SK-N-SH treated with all-trans-retinoic acid at 6 μM for 48 hours (cell line): ENCODE measurements around the gene KRTDAP.

ENCODE experiments used
- ISL1 ChIP-seq: fragments of 250-450 bp; sonication (Bioruptor Pico); IDR thresholded peaks from 2 replicates; pipeline ENCODE4 v2.1.2; 2022; ENCODE audit warnings: mild to moderate bottlenecking, moderate library complexity
- TF ChIP-seq, protein P1 (sequence below): fragments of 250-450 bp; sonication (Bioruptor Pico); IDR thresholded peaks from 2 replicates; pipeline ENCODE4 v1.5.1; 2020; ENCODE audit warnings: low read depth, mild to moderate bottlenecking, moderate library complexity

DNA sequence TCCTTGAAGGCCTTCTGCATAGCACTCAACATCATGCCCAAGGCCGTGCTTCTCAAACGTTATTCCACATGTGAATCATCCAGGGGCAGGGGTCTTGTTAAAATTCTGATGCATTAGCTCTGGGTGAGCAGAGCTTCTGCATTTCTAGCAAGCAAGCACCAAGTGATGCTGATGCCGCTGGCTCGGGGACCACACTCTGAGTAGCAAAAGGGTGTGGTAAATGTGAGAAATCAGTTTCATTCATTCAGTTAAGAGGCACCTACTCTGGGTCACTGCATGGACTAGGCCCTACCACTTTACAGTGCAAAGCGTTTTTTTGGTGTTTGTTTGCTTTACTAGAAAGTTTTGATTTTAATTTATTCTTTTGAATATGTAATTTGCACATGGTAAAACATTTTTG lies 7.2 kb downstream of the KRTDAP start:
- no peak for TF ChIP-seq ISL1 (CRISPR knock-in tag)
- TF ChIP-seq, protein P1, sequence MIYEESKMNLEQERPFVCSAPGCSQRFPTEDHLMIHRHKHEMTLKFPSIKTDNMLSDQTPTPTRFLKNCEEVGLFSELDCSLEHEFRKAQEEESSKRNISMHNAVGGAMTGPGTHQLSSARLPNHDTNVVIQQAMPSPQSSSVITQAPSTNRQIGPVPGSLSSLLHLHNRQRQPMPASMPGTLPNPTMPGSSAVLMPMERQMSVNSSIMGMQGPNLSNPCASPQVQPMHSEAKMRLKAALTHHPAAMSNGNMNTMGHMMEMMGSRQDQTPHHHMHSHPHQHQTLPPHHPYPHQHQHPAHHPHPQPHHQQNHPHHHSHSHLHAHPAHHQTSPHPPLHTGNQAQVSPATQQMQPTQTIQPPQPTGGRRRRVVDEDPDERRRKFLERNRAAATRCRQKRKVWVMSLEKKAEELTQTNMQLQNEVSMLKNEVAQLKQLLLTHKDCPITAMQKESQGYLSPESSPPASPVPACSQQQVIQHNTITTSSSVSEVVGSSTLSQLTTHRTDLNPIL: no peak
